Measurements from ENCODE around the gene ZFYVE21. TPM values are rescaled to one million over a fixed set of nuclear protein-coding genes. Genes with fewer than 3 reads are reported as not detected.

The ZFYVE21 gene
- total and polyA plus RNA-seq, 2 donors from 2014 or later: 67.8 to 70.9 TPM

DNA sequence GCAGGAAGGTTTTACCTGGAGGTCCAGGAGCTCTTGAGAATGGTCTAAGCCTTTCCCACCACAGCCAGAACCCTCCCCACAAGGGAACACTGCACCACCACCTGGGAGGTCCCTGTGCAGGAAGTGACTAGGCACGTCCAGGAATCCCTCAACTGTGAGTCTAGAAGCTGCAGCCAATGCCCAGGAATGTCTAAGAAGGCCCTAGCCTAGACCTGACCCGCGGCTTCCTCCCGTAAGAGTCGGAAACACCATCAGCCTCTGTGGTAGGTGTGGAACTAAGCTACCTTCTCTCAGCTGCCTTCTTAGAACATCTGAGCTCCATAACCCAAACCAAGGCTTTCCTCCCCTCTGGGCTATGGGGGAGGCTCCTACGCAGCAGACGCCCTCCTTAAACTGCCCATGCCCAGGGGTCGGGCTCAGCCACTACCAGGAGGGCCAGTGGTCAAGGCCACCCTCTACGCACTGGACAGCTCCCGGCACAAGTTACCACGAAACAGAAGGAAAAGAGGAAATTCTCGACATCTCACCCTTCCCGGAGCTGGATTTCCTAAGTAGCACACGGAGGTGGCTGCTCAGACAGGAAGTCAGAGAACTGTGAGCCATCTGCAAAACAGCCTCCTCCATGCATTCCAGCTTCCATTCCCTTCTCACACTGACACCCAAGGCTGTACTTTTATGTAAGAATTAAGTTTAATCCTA lies 25.5 kb downstream of the ZFYVE21 start:
- intact Hi-C loops (cut with DNase I): no loop called here
- peaks cover 0 to 11% (median 10%) of the 10 kb centered on the region in 3 donors for H3K4me1 ChIP-seq (ENCODE audit: control insufficient read depth in 2 of 3, insufficient read depth in 2 of 3, low read depth in 1 of 3, low read length in 3 of 3)
- H3K36me3 ChIP-seq (ENCODE audit: control insufficient read depth in 2 of 3, insufficient read depth in 3 of 3, low read length in 3 of 3): peaks cover 4 to 32% (median 21%) of the 10 kb centered on the region in 3 donors
- H3K27ac ChIP-seq (ENCODE audit: low read depth in 2 of 2, low read length in 2 of 2): no peak overlapping the region
- no peak overlapping the region for H3K4me3 ChIP-seq (ENCODE audit: low read length in 3 of 3)
- FAIRE-seq (no peak), DNase-seq (peak in 1 of 5 donors; percentile 35)
- no peak overlapping the region for H3K9ac ChIP-seq (ENCODE audit: low read length in 3 of 3)
- TF ChIP-seq, protein P1, sequence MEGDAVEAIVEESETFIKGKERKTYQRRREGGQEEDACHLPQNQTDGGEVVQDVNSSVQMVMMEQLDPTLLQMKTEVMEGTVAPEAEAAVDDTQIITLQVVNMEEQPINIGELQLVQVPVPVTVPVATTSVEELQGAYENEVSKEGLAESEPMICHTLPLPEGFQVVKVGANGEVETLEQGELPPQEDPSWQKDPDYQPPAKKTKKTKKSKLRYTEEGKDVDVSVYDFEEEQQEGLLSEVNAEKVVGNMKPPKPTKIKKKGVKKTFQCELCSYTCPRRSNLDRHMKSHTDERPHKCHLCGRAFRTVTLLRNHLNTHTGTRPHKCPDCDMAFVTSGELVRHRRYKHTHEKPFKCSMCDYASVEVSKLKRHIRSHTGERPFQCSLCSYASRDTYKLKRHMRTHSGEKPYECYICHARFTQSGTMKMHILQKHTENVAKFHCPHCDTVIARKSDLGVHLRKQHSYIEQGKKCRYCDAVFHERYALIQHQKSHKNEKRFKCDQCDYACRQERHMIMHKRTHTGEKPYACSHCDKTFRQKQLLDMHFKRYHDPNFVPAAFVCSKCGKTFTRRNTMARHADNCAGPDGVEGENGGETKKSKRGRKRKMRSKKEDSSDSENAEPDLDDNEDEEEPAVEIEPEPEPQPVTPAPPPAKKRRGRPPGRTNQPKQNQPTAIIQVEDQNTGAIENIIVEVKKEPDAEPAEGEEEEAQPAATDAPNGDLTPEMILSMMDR (IDR thresholded peaks at IDR 0.05; ENCODE audit: borderline replicate concordance, extremely low read depth, insufficient read depth): no peak
- H3K27me3 ChIP-seq (ENCODE audit: control insufficient read depth, insufficient read depth, low read length): no peaks in the 10 kb centered on the region
- H3K9me3 ChIP-seq (ENCODE audit: control insufficient read depth in 2 of 3, insufficient read depth in 1 of 3, low read length in 3 of 3): no peaks in the 10 kb centered on the region

DNA sequence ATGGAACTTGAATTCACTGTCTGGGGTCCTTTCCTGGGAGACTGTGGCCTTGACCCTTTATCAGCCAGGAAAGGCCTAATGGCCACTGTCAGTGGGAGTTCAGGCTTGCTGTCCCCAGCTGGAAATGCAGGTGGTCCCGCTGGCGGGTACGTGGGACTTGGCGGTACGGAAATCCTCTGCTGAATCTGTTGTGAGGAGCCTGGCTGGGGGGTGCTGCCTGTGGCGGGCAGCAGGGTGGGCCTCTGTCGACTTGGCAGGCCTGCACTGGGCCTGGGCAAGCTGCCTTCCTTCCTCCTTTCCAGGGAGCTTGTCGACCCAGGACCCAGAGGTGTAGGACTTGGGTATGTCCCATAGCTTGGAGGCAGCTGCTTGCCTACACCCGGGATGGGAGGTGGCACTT lies 26.3 kb downstream of the ZFYVE21 start:
- Histone ChIP-seq H3K27ac (ENCODE audit: low read depth in 2 of 2, low read length in 2 of 2) (no peak overlapping the region), H3K27me3 (ENCODE audit: control insufficient read depth, insufficient read depth, low read length) (no peaks in the 10 kb centered on the region), H3K4me1 (ENCODE audit: control insufficient read depth in 2 of 3, insufficient read depth in 2 of 3, low read depth in 1 of 3, low read length in 3 of 3) (peaks cover 0 to 5% (median 5%) of the 10 kb centered on the region in 3 donors), H3K9ac (ENCODE audit: low read length in 3 of 3) (no peak overlapping the region), H3K9me3 (ENCODE audit: control insufficient read depth in 2 of 3, insufficient read depth in 1 of 3, low read length in 3 of 3) (no peaks in the 10 kb centered on the region), H3K4me3 (ENCODE audit: low read length in 3 of 3) (no peak overlapping the region), H3K36me3 (ENCODE audit: control insufficient read depth in 2 of 3, insufficient read depth in 3 of 3, low read length in 3 of 3) (peaks cover 4 to 32% (median 19%) of the 10 kb centered on the region in 3 donors)
- no peak for FAIRE-seq
- intact Hi-C loops (cut with DNase I): no loop called here
- peak in 1 of 5 donors; percentile 68 for DNase-seq
- TF ChIP-seq, protein P1 (IDR thresholded peaks at IDR 0.05; ENCODE audit: borderline replicate concordance, extremely low read depth, insufficient read depth): no peak

DNA sequence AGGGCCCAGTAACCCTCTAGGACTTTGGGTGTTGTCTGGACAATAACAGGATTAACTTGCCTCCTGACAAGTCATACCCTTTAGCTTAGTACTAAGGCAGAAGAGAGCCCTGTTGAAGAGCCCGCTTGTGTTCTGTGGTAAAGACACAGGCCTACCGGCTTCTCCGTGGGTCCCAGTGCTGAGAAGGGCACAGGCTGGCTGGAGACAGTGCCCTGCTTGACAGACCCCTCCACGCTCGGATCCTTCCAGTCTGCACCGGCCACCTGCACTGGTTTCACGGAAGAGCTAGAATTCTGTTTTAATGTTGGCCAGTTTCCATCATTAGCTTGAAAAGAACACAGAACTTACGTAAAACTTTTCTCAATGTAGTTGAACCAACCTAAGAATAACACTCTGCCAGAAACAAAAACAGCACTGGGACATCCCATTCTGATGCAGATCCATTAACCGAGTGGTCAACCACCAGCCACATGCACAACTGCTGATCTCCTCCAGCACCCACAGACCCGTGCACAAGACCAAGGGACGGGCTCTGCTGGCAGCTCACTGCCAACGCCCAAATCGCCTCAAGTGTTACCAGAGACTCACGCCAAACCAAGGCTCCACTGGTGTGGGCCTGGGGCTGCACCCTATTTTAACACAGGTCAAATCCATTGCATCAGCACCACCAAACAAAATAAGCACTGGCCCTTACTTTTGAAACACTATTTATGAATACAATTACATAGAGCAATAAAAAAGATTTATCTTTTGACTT lies 27.1 kb downstream of the ZFYVE21 start:
- TF ChIP-seq, protein P1 (IDR thresholded peaks at IDR 0.05; ENCODE audit: borderline replicate concordance, extremely low read depth, insufficient read depth): no peak
- Histone ChIP-seq H3K36me3 (ENCODE audit: control insufficient read depth in 2 of 3, insufficient read depth in 3 of 3, low read length in 3 of 3) (peaks cover 4 to 33% (median 19%) of the 10 kb centered on the region in 3 donors), H3K9ac (ENCODE audit: low read length in 3 of 3) (no peak overlapping the region), H3K27ac (ENCODE audit: low read depth in 2 of 2, low read length in 2 of 2) (no peak overlapping the region), H3K4me1 (ENCODE audit: control insufficient read depth in 2 of 3, insufficient read depth in 2 of 3, low read depth in 1 of 3, low read length in 3 of 3) (peaks cover 0 to 5% (median 3%) of the 10 kb centered on the region in 3 donors), H3K9me3 (ENCODE audit: control insufficient read depth in 2 of 3, insufficient read depth in 1 of 3, low read length in 3 of 3) (no peaks in the 10 kb centered on the region), H3K27me3 (ENCODE audit: control insufficient read depth, insufficient read depth, low read length) (no peaks in the 10 kb centered on the region), H3K4me3 (ENCODE audit: low read length in 3 of 3) (no peak overlapping the region)
- intact Hi-C loops (cut with DNase I): no loop called here
- DNase-seq: peak in 1 of 5 donors; percentile 29
- no peak for FAIRE-seq
